Limb (tissue), 2 donors: ENCODE results near the gene PTPRG.
"Not testable (repeated sequence)": the region's sequence is repeated elsewhere in the genome, so short reads cannot be mapped to it uniquely, and the experiment has no call there.

Experiments
- DNase-seq, 2 donors: peaks; one replicate each; pipeline ENCODE4 v3.0.0-alpha.2; 2016; ENCODE audit errors: extremely low spot score in 2 of 2

Gene PTPRG

DNA sequence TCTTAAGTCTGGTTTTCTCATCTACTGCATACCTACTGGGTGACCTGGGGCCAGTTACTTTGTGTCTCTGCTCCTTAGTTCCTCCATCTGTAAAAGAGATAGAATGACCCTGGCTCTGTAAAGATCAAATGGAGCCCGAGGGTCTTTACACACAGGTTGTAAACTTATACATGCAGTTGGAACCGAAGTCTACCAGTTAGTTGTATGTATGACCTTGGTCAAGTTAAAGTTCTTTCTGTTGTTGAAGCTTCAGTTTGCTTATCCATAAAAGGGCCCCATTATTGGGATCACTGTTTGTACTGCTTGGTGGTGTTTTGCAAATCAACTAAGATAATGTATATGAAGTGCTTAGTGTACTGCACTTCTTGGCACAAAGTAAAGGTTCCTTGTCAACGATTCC is 186.9 kb downstream of the PTPRG start:
- no peak for DNase-seq

DNA sequence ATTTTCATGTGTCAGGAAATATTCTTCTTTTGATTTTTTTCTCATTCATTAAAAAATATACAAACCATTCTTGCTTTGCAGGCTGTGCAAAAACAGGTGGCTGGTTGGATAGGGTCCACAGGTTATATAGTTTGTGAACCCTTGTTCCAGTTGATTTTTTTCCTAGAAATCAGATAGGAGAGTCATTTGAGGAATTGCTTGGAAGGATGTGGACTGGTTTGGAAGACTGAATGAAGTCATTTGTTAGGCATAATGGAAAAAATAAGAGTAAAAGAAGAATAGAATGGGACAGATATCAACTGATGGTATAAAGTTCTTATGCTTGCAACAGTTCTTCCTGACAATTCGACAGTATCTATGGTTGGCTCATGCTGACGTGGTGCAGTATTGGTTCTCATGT is 189.4 kb downstream of the PTPRG start:
- DNase-seq, result no peak

DNA sequence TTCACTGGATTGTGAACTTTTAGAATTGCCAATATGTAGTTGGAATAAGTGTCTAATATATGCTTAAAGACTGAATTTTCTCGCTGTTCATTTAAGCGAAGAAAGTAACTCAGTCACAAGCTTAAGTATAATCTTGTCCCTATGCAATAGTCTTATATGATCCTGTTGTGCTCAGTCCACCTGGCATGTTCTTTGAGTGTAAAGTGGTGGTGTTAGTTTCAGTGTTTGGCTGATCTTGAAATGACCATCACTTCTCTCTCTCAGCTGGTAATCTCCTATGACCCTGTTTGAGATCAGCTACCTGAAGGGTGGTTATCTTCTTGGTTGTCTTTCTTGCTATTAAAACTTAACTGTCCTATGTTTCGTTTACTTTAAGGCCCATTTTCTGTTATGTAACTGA is 197.5 kb downstream of the PTPRG start:
- no peak for DNase-seq

DNA sequence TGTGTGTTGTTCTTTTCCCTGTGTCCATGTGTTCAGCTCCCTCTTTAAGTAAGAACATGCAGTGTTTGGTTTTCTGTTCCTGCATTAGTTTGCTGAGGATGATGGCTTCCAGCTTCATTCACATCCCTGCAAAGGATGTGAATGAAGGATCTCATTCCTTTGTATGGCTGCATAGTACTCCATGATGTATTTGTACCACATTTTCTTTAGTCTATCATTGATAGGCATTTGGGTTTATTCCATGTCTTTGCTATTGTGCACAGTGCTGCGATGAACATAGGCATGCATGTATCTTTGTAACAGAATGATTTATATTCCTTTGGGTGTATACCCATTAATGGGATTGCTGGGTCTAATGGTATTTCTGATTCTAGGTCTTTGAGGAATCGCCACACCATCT is 199.4 kb downstream of the PTPRG start:
- DNase-seq, result not testable (repeated sequence)

DNA sequence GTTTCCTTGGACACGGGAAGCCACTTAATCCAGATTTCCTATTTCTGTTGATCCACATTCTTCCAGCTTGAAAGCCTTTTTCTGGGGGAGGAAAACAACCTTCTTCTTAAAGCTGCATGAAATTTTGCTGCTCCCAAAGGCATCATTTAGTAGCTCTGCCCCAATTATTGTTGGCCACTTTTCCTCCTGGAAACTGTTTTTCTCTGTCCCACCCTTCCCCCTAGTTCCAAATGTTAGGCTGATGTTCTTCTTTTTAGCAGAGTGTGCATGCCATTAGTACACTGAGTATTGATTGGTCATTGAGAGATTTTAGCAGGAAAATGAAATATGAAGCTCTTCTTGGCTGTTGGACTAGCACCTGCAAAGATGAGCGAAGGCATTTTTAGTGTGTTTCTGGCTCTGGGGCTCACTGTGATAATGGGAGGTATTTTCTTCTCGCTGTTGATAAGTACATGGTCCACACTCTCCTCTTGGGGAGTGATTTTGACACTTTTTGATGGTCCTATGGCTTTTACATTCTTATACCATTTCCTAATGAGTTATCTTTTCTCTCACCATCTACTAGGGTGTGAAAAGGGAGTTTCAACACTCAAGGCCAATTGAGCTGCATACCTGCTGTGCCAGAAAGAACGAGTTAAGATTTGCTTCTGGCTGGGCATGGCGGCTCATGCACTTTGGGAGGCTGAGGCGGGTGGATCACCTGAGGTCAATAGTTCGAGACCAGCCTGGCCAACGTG is 200.5 kb downstream of the PTPRG start:
- no peak for DNase-seq

DNA sequence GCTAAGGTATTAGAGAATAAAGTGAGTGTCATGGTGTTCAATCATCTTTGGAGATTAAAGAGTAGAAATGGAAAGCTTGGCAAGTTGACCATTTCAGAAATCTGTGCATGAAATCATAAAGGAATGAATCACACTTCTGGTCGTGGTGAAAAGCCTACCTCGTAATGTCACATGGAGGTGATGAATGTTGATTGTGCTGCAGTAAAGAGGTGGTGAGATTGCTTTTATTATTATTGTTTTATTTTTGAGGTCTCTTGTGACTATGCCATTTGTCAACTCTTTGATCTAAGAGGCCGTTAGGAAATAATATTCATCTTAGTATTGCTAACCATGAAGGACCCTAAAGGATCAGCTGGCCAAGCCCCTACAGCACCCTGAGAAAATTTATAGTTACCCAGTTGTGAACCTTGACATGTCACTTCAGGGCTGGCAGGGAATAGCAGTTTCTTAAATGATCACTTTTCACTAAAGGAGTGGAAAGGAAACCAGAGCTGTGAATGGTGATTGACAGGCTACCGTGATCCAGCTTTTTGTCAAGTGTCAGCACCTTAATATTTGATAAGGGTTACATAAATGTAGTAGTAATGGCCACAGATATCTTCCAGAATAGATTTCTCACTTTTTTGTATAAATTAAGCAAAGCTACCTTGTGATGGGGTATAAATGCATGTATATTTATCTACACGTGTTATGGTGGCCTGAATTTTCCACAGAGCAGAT is 203.9 kb downstream of the PTPRG start:
- DNase-seq, result no peak

DNA sequence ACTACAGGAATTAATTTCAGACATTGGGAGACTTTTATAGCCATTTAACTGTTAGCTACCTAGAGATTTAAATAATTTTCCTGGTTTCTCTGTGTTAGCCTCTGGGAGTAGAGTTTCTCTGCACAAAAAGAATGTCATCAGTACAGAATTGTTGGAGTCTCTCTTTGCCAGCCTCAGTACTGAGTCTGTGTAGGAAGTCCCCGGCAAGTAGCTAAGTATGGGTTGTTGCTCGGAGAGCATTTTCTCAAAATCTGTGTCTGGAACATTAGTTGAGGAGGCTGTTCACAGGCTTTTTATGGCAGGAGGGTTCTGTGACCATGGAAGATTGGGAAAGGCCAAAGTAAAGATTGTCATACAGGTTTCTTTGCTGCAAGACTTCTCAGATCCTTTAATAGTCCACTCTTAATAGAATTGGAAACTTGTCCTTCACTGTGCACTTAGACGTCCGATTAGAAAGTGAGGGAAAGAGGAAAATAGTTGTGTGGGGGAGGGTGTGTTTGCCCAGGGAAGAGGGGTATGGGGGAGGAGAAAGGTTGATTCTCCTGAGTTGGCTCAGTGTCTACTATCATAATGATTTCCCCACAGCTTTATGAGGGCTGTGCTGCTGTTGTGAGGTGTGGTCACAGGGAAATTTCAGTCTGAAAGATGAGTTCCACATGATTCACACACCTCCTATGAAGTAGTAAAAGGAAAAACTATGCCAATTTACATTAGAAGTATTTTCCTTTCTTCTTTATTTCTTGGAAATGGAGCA is 207.1 kb downstream of the PTPRG start:
- DNase-seq, result no peak

DNA sequence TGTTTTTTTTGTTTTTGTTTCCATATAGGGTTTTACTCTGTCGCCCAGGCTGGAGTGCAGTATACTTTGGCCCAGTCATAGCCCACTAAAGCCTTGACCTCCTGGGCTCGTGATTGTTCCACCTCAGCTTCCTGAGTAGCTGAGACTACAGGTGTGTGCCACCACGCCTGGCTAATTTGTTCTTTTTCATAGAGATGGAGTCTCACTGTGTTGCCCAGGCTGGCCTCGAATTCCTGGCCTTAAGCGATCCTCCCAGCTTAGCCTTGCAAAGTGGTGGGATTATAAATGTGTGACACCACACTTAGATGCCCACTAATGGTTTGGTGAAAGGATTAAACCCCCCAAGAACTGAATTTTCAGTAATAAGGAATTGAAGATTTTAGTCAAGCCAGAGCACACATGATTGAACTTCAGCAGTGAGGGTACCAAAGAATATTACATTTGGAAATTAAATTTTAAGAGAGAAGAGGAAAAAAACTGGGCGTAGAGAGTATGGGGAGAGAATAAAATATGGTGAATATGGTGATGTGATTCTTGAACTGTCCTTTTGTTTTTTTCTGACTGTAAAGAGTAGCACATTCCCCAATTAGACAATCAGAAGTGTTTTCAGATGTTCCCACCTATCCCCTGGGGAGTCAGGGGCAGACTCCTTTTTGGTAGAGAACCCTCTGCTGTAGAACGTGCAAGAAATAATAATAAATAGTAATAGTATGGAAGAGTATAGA is 208.1 kb downstream of the PTPRG start:
- DNase-seq, result no peak

DNA sequence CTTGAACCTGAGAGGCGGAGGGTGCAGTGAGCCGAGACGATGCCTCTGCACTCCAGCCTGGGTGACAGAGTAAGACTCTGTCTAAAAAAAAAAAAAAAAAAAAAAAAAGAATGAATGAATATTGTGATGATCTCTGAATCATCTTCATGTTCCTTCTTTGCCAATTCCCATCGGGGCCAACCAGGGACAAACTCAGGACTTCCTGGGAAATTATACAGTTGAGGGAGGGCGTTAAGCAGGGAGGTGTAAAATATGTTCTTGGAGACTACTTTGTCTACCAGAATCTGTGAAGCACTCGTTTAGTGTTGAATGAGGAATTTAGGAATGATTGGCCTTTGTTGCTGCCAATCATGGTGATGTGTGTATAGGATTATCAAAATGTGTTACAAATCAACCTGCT is 210.6 kb downstream of the PTPRG start:
- no peak for DNase-seq

DNA sequence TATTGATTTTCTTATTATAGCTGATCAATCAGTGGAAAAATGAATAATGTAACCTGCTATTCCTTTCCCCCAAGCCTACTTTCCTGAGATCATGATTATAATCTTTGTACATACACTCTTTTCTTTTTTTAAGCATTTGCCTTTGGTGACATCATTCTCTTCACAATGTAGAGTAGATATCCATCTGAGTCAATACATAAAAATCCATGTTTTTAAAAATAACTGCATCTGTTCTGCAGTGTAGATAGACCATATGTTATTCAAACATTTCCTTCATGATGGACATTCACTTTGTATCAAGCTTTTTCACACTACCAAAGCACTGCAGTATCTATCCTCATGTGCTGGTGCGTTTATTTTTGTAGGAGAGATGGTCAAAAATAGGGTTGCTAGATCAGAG is 211.1 kb downstream of the PTPRG start:
- no peak for DNase-seq

DNA sequence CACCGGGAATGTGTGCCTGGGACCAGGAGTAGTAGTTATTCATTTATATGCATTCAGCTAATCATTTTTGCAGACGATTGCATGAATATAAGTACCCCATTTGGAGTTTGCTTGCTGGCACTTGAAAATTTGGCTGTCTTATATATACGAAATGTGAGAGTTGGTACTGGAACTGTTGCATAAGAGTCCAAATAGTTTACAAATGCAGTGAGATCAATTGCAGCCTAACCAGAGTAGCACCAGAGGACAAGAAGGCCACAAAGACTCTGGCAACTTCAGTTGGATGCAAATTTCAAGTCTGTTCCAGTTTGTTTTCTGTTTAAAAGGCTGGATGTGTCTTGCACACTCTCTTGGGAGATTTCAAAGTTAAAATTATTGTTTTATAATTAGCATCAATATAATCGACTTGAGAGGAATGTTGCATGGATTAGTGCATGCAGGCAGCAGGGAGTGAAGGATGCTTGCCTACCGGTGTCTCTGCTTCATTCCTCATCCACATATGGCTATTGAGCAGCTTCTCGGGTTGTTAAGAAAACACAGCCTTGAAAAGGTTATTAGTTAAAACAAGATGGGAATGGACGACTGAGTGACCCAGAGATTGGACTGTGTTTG is 213.0 kb downstream of the PTPRG start:
- no peak for DNase-seq

DNA sequence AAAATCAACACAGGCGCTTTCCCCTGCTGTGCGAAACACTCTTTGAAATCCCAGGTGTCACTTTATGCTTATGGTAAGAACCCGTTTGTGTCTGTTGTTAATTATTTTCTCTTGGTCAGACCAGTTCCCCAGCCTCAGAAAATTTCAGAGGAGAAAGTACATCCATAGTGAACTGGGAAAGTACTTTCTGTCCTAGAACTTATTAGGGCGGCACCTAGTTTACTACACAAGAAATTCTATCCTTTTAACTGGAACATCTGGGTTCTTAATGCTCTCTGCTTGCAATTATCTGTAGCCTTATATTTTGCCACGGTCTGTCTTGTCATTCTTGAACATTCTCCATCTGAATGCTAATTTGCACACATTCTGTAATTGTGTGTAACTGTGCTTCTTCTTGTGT is 215.0 kb downstream of the PTPRG start:
- DNase-seq, result no peak

DNA sequence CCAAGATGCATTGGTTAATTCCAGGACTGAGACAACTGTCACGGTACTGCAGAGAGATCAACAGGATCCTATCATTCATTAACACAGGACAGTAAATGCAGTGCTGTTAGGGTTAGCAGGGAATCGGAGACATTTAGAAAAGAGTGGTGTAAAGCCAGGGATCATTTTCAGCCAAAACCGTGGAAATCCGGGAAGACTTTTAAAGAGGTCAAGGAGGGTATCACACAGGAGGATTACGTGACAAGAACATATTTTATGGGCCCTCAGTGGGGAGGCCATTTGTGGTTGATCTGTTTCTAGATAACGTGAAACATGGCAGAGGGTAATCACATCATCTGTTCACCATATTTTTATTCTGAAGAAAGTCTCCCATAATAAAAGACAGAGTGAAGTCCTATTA is 216.1 kb downstream of the PTPRG start:
- no peak for DNase-seq

DNA sequence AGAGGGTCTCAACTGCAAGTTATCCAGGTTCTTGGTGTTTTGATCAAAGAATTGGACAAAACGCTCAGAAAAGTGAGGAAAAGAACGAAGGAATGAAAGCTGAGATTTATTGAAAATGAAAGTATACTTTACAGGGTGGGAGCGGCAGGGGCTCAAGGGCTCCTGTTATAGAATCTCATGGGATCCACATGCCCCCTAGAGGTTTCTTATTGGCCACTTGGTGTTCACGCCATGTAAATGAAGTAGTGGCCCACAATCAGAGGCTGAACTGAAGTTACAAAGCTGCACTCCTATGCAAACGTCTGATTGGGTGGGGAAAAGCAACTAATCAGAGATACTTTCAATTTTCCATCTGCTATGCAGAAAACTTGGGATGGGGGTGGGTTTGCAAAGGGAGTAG is 216.7 kb downstream of the PTPRG start:
- no peak for DNase-seq

DNA sequence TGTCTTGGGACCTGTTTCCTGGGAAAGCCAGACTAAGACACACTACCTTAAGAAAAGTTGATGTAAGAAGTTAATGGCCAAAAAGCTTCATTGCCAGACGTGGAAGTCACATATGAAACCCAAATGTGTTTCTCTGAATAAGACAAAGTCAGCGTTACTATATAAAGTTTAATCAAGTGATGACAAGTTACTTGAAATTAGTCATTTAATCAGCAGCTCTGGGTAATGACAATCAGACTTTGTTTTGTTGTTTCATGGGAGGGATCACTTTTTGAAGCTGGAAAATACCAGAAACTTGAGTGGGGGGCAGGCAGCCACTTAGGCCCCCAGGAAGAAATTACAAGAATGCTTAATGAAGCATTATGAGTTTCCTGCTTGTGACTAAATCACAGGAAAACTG is 218.6 kb downstream of the PTPRG start:
- no peak for DNase-seq

DNA sequence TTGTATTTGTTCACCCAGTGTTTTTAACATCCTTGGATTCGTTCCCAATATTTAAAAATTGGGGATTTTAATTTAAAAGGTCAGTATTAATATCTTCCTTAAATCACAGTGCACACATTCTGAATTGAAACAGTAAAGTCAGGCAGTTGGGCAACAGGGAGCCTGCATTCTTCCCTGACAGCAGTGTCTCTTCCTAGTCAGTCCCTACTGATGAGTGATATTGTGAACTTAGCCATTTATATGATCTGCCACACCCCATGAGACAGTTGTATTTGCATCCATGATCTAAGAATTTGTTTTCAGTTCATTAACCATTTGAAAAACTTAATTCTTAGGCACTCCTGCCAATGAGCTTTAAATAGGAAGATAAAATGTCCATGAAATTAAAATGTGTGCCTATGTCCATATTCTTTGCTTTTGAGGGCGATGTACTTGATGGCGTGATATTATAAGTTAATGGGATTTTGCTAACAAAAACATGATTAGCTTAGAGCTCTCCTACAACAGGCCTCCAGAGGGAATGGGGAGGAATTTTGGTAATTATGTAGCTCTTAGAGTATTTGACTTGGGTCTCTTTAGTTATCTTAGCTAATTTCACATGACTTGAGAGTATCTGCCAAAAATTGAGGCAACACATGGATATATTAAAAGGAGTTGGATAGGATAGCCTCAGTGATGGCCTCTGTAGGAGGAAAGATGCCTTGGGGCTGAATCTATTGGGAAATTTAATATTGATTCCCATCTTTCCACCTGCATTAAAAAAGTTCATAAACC is 219.3 kb downstream of the PTPRG start:
- DNase-seq, result no peak

DNA sequence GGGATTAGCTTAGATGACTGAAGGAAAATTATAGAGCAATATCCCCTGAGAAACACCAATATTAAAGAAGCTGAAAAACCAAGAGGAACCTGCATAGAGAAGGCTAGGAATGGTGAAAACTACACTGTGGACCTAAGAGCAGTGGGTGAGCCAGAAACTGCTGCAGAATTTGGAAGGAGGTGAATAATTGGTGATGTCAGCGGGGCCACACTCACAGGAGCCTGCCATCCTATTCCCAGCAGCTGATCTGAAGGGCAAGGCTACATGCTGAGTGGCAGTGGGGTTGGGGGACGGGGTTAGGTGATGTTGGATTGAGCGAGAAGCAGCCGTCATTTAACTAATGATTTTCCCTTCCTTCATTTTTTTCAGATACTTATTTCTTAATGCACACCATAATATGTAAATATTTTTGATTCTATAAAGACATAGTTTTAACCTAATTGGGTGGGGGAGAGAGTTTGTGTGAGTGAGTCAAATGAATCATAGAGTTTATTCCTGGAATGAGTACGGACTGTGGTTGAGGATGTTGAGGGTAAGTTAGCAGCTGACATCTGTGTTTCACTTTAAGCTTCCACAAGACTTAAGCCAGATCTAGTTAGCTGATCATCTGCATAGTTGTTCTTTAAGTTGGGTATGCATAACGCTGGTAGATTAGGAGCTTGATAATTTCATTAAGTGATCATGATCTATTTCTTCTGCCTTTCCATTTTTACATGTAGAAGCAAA is 222.8 kb downstream of the PTPRG start:
- no peak for DNase-seq

DNA sequence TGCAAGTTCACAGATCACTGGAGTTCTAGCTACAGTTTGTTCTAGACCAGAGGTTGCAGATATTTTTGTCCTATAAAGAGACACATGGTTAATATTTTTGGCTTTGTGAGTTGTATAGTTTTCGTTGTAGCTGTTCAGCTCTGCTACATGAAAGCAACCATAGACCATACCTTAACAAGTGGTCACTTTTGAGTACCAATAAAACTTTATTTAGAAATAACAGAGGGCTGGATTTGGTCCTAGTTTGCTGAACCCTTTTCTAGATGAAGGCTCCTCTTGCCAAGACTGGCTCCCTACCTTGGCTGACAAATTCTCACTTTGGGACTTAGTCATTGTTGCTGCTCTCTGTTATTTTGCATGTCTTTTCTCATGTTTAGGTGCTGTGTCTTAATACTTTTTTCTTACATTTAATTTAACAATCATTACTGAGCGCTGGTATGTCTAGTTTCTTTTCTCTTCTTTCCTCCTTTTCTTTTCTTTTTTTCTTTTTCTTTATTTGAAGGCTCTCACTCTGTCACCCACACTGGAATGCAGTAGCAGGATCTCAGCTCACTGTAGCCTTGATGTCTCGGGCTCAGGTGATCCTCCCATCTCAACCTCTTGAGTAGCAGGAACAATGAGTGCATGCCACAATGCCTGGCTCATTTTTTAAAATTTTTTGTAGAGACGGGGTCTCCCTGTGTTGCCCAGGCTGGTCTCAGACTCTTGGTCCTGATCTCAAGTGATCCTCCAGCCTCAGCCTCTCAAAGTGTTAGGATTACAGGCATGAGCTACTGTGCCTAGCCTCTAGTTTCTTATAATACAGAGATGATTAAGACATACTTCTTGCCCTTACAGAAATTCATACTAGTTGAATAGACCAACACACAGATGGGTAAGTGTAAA is 227.5 kb downstream of the PTPRG start:
- no peak for DNase-seq

DNA sequence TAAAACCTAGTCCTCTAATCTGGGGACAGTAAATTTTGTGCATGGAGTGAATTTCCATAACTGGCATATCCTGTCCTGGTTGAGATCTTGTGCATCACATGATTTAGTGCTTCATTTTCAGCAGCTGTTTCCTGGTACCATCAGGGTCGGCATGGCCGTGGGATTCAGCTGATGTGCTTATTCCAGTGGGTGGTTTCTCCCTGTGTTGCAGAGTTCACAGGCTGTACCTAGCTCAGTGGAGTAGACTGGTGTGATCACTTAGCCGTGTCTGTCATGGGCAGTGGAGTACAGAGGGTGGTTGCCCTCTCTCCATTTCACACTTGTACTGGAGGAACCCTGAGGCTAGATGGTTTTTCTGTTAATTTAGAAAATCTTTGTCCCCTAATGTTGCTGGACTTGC is 228.5 kb downstream of the PTPRG start:
- no peak for DNase-seq
